Measurements from ENCODE around the gene EFL1.
"Not testable (repeated sequence)": the region's sequence is repeated elsewhere in the genome, so short reads cannot be mapped to it uniquely, and the experiment has no call there.

The EFL1 gene

DNA sequence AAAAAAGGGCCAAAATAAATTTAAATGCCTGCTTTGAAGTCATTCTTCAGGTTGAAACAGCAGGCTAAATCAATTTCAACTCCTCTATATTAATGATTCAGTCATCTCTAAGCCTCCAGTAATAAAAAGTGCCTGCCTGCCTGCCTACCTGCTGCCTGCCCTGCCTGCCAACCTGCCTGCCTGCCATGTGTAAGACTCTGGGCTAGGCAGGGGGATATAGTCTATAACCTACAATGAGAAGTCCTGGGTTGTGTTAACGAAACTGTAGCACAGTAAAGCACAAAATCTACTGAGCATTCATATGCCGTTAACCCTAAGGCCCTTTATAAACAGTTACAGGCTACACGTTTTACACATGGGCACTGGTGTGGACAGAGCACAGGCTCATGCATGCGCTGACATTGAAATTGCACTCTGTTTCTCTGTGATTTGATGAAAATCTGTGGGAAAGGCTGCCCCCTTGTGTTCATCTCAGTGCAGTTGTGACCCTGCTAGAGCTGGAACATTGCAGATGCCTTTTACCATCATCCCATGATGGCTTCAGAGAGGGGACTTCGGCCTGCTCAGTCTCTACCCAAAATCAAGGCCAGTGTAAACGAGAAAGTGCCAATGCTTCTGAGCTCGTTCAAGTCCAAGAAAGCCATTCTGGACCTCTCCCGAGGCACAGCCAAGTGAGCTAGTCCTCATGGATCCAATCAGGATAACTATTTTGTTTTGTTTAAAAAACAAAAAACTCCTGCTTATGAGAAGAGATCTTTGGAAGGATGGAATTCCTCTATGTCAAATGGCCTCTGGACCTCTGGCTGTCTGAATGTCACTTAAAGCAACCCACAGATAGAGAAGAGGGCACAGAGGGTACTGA, 64.6 kb downstream of the EFL1 start:
- peak; percentile 68 for DNase-seq (ENCODE audit: low spot score)

DNA sequence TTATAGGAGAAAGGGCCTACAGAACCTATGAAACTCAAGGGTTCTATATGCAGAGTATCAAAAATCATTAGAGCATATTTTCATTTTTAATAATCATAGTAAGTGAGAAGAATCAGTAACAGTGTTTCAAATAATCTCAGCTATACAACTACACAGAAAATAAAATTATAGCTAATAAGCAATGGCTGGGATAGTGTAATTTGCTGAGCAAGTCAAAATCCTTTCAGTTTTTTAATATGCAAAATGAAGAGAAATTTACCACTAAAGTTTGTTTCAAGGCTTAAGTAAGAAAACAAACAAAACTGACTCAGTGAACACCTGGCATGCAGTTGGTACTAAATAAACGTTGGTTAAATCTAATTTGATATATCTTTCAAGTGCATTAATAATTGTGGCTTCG, 66.2 kb downstream of the EFL1 start:
- DNase-seq (ENCODE audit: low spot score): no peak

DNA sequence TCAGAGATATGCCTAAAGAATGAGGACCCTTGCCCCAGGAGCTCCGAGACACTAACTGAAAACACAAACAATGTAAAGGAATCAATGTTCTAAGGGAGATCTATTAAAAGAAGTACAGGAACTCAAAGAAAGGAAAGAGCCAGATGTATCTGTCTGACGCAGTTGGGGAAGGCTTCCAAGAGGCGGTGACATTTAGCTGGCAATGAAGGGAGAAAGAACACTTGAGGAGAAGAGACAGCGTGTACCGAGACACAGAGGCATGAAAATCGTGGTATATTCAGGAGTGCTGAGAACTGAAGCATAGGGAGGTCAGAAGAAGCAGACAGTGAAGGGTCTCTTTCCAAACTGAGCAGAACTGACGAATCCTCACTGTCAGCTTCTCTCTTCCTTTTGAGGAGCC, 66.7 kb downstream of the EFL1 start:
- not testable (repeated sequence) for DNase-seq (ENCODE audit: low spot score)

DNA sequence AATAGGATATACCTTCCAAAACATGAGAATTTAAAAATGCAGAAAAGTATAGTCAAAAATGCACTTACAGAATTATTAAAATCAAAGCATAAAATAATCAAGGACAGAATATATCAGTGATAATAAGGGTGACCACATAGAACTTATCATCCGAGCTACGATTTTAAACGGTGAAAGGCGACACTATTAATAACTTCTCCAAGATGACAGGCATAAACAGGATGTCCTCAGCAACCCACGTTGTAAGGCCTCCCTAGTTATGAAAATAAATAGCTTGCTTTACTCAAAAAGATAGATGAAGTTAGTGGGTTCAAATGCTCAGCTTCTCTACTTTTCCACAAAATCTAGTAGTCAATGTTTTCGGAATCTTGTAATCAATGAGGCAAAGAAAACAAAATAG, 68.0 kb downstream of the EFL1 start:
- not testable (repeated sequence) for DNase-seq (ENCODE audit: low spot score)

DNA sequence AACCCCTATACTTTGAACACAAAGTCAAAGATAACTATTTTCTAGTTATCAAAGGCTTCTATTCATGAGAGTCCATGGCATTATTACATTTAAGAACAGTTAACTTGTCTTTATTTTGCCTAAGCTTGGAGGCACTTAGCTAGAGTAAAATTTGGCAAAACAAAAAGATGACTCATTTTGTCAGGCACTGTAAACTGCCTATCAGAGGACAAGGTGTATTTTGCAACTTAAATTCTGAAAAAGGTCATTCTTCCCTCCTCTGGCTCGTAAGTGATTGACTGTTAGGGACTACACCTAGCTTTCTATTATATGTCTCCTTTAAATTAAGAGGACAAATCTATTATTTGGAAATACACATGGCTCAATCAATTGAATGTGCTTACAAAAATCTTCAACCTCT, 69.1 kb downstream of the EFL1 start:
- DNase-seq (ENCODE audit: low spot score): not testable (repeated sequence)

DNA sequence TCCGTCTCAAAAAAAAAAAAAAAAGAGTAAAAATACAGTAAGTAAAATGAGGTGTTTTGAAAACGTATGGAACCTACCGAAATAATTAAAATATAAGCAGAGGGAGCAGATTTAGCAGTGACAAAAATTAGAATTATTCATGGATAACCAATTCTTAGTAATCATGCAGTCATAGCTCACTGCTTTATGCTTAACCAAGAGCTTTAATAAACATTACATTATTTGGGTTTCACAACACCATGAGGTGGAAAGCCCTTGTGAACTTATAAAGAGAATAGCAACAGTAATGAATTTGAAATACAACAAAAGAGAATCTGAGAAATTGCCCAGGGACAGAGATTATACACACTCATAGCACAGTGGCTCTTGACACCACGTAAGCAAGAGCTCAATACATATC, 70.1 kb downstream of the EFL1 start:
- not testable (repeated sequence) for DNase-seq (ENCODE audit: low spot score)

DNA sequence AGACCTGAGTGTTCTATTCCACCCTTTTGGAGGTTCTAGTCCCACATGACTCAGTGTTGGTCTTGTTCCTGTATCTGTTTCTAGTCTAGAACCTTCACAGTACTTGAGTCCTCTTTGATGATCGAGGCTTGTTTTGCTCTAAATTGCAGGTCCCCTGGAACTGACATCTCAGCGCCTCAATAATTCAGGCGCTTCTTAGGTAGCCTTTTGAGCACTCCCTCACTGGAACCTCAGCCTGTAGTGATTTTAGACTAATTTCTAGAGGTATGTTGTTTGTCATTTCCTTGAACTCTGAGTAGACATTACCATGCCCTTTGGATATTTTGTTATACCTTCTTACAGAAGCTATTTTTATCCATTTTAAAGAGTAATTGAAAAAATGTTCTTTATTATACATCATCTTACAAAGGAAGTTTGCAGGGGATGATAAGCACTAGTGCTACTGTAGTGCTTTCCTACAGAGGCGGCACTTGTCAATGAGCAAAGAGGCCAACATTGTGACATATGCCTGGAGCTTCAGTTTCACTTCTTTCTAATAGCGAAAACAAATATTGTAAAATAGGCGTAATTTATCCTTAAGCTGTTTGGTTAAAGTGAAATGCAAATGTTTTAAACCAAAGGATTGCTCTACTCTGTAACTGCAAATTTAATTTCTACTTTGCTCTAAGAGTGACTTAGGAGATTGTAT, 75.7 kb downstream of the EFL1 start:
- DNase-seq (ENCODE audit: low spot score): no peak

DNA sequence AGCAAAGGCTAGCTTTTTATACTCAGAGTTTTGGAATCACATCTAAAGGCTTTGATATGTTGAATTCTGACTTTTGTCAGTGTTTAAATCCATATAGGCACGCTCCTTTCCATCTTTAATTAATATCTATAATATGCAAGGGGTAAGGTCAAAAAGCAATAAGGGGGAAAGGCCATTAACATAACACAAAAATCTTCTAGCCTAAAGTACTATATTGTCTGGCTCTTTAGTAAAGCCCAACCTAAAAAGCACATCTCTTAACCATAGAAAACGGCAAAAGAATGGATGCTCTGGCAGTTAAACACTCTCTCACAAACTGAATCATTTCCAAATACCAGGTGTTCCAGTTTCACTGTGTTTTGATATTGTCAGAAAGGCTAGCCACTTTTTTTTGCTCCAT, 76.4 kb downstream of the EFL1 start:
- DNase-seq (ENCODE audit: low spot score): no peak

DNA sequence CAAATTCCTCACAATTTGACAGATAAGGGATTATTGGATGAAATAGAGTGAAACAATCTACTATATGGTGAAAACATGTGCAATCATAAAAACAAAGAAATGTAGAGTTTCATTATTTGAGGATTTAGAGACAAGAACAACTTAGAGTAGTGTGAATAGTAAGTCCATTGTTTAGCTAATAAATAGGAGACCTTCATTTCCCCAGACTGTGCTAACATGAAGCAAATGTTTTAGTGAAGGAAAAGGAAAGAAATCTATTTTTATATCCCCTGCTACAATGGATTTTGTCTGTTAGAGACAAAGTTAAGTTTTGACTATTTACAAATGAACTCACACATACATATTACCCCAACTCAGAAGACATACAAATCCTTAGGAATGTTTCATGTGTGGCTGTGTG, 77.8 kb downstream of the EFL1 start:
- DNase-seq (ENCODE audit: low spot score): no peak

DNA sequence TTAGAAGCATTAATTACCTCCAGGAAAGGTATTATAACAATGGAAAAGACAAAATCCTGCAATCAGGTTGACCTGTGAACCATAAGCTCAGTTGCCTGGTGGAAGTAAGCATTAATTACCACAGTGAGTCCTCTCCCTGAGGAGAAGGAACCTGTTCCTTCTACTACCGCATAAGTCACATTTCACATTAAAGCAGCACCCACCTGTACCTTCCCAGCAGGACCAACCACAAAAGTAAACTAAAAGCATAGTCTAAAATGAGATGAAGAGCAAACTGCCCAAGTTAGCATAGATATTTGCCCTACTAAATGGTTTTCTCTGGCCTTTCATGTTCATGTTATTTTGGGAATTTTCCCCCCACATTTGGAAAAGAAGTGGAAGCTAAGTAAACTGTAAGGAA, 78.2 kb downstream of the EFL1 start:
- DNase-seq (ENCODE audit: low spot score): no peak

DNA sequence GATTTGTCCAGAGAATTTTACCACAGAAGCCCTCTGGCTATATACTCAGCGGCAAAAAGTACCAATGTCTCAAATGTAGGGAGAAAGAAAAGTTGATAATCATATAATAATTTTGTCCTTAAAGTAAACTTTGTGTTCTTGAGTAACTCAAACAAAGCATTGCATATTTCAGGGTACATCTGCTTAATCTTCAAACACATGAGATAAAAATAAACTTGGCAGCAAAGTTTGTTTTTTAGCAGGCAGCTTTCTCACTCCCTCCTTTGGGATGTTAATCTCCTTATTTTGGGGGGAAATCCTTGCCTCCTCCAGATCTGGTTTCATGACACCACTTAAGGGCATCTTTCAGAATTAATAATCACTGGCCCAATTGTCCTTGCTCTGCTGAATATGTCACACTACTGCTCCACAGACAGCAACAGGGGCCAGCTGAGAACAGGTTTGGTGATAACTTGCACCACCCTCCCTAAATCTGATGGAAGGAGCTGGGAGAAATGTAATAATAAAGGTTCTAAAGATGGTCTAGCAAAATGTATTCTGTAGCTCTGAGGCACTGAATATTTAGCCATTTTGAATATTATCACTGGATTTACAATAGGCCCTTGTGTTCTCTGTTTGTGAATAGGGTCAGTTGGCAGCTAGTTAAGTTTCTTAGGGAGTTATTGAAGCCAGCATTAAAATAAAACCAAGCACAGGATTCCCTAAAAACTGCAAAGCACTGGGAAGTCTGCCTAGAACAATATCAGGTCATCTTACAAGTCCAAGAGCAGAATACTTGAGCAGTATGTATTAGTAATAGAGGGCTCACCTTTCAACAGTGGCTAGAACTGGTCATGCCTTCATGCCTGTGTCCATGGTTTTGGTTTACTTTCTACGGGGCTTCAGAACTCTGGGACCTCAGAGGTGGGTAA, 79.2 kb downstream of the EFL1 start:
- no peak for DNase-seq (ENCODE audit: low spot score)

DNA sequence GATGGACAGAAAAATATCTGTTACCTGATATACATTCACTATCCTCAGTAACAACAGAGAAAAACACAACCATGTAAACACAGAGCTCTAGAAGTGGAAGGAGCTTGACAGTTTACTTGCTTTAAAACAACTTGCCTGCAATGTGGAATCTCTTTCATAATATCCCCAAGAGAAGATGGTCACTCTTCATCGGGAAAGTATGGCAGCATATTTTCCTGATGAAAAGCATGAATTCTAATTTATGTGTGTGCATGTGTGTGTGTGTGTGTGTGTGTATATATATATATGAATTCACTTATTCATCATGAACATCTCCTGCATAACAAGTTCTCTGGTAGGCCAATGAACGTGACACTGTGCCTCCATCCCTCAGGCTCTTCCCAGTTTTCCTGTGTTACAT, 81.2 kb downstream of the EFL1 start:
- no peak for DNase-seq (ENCODE audit: low spot score)

DNA sequence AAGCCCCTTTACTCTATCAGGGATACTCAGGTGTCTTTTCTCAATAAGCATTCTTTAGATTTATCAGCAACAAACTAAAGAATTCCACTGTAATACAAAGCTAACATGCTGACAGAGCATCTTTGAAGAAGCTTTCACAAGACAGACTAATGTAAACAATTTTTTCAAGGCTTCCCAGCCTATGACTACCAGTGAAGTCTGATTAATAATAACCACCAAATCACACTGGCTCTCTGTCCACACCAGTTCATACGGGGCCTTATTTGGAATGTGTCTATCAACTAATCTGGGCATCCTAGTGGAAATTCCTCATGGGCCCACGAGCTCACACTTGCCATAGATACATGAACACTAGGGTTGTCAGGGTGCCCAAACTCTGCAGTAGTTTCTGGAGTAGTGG, 84.5 kb downstream of the EFL1 start:
- no peak for DNase-seq (ENCODE audit: low spot score)

DNA sequence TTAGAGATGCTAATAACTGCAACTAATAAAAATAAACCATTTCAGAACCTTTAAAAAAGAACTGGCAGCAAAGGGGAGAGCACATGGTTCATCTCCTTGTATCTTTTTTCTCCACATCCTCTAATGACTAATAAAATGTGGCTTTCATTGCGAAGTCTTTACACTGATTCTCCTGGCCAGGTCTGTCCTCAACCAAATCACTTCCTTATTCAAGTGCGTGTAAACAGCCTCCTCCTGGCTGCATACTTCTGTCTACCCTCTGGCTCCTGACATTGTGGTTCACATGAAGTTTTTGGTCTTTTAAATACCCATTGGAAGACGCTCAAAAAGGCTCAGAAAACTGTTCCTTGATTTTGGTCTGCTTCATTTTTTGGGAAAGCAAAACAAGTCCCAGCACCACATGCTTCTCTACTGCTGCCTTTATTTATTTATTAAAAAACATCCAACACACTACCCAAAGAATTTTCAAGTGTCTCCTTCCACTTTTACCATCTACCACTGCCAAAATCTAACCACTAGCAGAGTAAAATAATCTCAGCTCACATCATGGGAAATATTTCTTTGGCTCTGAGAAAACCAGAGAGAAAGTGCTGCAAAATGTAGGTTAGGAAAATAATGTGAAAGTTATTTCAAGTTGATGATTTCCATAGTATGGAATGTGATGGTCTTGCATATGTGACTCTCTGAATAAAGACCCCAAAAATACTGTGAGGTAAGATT, 85.1 kb downstream of the EFL1 start:
- no peak for DNase-seq (ENCODE audit: low spot score)

DNA sequence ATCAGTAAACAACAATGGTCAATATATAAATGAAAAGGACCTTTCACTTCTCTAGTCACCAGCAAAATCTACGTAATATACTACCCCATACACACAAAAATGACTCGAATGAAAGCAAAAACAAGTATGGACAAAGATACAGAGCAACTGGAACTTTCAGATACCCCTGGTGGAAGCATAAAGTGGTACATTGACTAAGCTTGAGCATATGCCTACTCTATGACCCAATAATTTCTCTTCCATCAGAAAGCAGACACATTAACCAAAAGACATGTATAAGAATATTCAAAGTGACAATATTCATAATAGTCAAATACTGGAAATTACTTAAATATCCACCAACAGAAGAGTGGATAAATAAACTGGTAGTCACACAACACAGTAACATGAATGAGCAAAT, 86.0 kb downstream of the EFL1 start:
- no peak for DNase-seq (ENCODE audit: low spot score)

DNA sequence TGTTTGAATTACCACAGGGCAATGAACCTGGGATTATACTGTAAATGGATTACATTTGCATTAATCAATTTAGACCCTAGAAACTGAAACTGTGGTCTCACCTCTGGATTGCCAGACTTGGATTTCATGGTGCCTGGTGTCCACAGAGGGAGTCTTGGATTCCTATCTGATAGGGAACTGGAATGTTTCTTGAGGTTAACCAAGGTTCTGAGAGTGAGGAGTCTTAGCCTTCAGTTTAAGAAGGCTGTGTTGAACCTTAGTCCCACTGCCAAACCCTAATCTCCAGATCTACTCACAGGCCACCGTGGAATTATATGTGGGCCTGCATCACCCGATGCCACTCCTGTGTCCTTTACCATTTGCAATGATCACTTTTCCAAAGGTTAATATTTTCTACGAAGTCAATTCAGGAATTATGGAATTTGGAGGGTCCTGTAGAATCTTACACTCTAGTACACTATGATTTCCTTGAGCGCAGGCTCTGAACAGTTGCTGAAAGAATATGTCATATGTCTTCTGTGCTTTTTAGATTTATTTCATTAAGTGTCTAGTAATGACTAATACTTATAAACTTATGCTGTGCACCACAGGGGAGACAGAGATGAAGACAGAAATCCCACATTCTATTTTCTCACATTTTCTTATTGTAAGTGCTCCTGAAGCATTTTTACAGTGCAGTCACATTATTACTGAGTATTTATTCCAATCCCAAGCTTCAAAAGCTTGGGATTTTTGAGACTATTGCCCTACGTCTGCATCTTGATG, 87.9 kb downstream of the EFL1 start:
- no peak for DNase-seq (ENCODE audit: low spot score)

DNA sequence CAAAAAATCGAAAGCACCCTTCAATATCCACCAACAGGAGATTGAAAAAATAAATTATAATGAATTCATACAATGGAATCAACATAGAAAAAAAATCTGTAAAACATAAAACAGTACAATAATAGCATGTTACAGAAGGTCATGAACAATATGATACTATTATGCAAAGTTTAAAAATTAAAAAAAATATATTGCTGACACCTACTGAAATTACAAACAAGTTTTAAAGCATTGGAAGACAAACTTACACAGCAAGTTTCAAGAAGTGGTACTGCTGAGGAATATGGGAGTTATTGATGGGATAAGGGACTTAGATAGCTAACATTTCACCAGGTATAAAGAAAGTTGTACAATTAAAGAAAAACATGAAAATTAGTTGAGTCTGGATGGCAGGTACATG, 89.4 kb downstream of the EFL1 start:
- DNase-seq (ENCODE audit: low spot score): no peak

DNA sequence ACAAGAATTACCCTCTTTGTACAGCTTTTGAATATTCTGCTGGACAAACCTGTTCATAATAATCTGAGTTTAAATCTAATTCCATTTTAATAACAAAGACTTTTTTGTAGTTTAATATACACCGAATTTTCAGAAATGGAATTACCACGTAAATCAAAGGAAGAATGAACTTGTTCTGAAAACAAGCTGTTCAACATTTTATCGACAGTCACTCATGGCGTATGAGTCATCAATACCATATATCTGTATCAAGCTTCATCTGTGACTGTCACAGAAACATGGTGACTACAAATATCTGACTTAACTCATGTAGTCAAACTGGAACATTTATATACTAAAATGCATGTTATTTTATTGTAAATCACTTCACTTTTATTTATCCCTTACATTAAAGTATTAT, 90.0 kb downstream of the EFL1 start:
- no peak for DNase-seq (ENCODE audit: low spot score)

DNA sequence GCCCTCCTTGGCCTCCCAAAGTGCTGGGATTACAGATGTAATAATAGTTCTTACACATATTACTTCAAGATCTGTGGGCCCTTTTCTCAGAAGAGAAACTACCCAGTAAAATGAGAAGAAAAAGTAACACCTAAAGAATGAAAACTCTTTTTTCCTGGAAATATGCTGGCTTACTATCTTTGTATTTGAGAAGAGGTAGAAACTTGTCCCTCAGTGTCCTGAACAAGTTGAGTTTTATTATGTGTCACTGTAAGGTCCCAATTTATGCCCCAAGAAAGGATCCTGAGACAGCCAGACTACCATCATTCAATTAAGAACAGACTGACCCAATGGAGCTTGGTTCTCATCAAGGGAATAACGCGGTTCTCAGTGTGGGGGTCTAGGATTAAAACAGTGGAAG, 93.8 kb downstream of the EFL1 start:
- no peak for DNase-seq (ENCODE audit: low spot score)

DNA sequence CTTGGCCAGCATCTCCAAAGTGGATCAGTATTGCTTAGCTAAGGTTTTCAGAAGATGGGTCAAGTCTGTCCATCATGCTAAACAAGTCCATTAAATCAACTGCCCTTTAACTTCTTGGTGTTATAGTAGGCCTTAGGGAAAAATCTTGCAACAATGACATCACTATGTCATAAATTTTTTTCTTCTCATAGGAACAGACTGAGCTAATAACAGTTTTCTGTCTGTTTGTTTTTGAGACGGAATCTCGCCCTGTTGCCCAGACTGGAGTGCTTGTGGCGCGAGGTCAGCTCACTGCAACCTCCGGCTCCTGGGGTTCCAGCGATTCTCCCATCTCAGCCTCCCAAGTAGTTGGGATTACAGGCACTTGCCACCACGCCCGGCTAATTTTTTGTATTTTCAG, 94.2 kb downstream of the EFL1 start:
- no peak for DNase-seq (ENCODE audit: low spot score)

DNA sequence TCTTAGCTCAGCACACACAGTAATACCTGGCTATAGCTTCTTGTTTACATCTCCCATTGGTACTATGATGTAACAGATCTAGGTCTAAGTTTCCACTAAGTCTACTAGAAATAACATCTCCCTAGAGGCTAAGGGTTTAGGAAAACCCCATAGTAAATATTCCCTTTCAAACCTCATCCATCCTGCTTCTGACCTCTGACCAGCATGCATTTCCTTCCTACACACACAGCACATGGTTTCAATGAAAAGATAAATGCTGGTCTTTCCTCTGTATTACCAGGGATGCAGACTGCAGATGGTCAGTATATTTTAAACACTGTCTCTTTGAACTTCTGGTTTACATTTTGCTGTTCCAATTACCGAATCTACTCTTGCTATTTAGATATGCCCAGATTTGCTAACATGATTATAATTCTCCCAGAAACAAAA, 96.6 kb downstream of the EFL1 start:
- DNase-seq (ENCODE audit: low spot score): peak; percentile 4

Measured in SK-N-DZ (cell line).